Body of pancreas (tissue), 4 donors: ENCODE results near the gene CABYR. TPM values are rescaled to one million over a fixed set of nuclear protein-coding genes. Genes with fewer than 3 reads are reported as not detected.

Source experiments
- ATAC-seq: fragments of 150-250 bp; one replicate; pipeline ENCODE4 v1.9.1; 2016
- DNase-seq, 4 donors: peaks; one replicate each; pipeline ENCODE4 v3.0.0-alpha.2; 2019
- H3K27ac ChIP-seq, 4 donors: fragments of 200-600 bp; sonication (generic); 1 replicate in 3 of 4; 2 replicates in 1 of 4; pipeline versions ENCODE4 v1.5.1 to v1.6.1; 2016 to 2019; ENCODE audit warnings: mild to moderate bottlenecking in 1 of 4, mixed read lengths in 1 of 4, moderate library complexity in 1 of 4
- H3K27me3 ChIP-seq, 2 donors: fragments of 200-600 bp; sonication (generic); one replicate each; pipeline ENCODE4 v1.6.0; 2016; ENCODE audit warnings: mild to moderate bottlenecking in 1 of 2
- H3K36me3 ChIP-seq, 2 donors: fragments of 200-600 bp; sonication (generic); replicated peaks in 1 of 2; 2 replicates each; pipeline ENCODE4 v1.5.1; 2016; ENCODE audit warnings: low read depth in 2 of 2; ENCODE audit not compliant: insufficient read depth in 1 of 2
- H3K4me1 ChIP-seq: fragments of 200-600 bp; sonication (generic); one replicate; pipeline ENCODE4 v1.6.0; 2016
- H3K4me3 ChIP-seq, 2 donors: fragments of 200-600 bp; sonication (generic); 1 replicate in 1 of 2; 2 replicates in 1 of 2; pipeline ENCODE4 v1.5.1; 2016 to 2019
- H3K9me3 ChIP-seq, 3 donors: fragments of 200-600 bp; sonication (generic); 1 replicate in 2 of 3; 2 replicates in 1 of 3; pipeline ENCODE4 v1.5.1; 2016
- POLR2A ChIP-seq, 3 donors: fragments of 450-650 bp; IDR thresholded peaks; one replicate each; pipeline ENCODE4 v1.6.1; 2016; ENCODE audit warnings: antibody characterized with exemption in 3 of 3, mild to moderate bottlenecking in 2 of 3
- WGBS, 2 donors: methylation state at CpG; one replicate each; pipeline ENCODE4 v1.1.5; 2017; 5-methylcytosine and 5-hydroxymethylcytosine counted together
- intact Hi-C: fragments of 100-400 bp; cut with DNase I; formaldehyde crosslinking; loops from one replicate; pipeline ENCODE4 v1.15.1; 2023
- total RNA-seq, 2 donors: library from RNA; depleted of rRNA; stranded (reverse); fragments of >200 nt; gene quantifications; one replicate each; pipeline ENCODE4 v1.1.0, GENCODE V29; 2016
- TF ChIP-seq, protein P1 (sequence below), 7 experiments: fragments of 450-650 bp in 4 of 7; fragments of 200-600 bp in 3 of 7; sonication (generic) in 3 of 7; IDR thresholded peaks; one replicate each; pipeline ENCODE4 v1.5.1; 2016 to 2019; ENCODE audit warnings: antibody characterized with exemption in 7 of 7

Gene CABYR, protein sequence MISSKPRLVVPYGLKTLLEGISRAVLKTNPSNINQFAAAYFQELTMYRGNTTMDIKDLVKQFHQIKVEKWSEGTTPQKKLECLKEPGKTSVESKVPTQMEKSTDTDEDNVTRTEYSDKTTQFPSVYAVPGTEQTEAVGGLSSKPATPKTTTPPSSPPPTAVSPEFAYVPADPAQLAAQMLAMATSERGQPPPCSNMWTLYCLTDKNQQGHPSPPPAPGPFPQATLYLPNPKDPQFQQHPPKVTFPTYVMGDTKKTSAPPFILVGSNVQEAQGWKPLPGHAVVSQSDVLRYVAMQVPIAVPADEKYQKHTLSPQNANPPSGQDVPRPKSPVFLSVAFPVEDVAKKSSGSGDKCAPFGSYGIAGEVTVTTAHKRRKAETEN
- under 1 TPM in 1 of 2 donors, not detected in 1; 0.52 TPM for total RNA-seq

DNA sequence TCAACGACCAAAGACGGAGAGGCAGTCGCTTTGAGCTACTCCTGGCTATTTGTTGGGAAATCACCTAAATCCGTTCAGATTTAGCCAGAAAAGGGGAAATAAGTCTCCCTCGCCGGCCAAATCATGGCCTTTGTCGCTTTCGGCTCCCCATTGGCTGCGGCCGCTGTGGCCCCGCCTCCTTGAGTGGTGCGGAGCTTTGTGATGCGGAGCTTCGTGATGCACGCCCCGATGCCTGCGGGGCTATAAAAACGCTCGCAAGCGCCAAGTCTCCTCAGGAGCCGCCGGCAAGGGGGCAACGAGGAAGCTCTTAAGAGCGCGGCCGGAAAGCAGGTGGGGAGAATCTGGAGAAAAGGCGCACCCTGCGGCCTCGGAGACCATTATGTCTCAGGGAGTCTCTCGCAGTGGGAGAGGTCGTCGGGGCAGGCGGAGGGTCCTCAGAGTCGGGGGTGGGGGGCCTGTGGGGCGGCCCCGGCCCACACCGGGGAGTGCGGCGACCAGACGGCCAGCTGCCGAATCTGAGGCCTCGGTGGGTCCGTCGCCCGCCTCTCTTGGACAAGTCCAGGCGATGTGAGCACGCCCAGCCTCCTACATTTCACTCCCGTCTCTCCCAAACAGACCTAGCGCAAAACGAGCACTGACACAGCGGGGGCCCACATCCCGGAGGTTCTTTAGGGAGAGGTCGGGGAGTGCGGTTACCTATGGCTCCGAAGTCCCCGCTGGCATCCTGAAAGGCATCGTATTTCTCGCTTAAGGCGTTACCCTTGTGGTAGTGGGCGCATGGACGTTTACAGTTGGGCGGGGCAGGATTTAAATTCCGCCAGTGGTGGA is at the start of gene CABYR:
Gene CABYR (plus strand): TSS at position 274 of the 828 bp plus-strand sequence. CDS start 4,053 bp downstream, outside the sequence.
- ATAC-seq (peak; percentile 88), DNase-seq (peak; percentile 55 to 65 (median 57))
- TF ChIP-seq, protein P1, sequence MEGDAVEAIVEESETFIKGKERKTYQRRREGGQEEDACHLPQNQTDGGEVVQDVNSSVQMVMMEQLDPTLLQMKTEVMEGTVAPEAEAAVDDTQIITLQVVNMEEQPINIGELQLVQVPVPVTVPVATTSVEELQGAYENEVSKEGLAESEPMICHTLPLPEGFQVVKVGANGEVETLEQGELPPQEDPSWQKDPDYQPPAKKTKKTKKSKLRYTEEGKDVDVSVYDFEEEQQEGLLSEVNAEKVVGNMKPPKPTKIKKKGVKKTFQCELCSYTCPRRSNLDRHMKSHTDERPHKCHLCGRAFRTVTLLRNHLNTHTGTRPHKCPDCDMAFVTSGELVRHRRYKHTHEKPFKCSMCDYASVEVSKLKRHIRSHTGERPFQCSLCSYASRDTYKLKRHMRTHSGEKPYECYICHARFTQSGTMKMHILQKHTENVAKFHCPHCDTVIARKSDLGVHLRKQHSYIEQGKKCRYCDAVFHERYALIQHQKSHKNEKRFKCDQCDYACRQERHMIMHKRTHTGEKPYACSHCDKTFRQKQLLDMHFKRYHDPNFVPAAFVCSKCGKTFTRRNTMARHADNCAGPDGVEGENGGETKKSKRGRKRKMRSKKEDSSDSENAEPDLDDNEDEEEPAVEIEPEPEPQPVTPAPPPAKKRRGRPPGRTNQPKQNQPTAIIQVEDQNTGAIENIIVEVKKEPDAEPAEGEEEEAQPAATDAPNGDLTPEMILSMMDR (IDR thresholded peaks at IDR 0.05), result no peak
- peak in 2 of 3 donors; percentile 53 to 61 for TF ChIP-seq POLR2A (IDR thresholded peaks at IDR 0.05)
- H3K27me3 ChIP-seq, result no peaks in the 10 kb centered on the region
- H3K4me1 ChIP-seq, result peaks cover 16% of the 10 kb centered on the region
- WGBS, 2 donors, result 5% methylated on average over 35 to 63 of the region's 63 CpGs
- no peaks in the 10 kb centered on the region for H3K36me3 ChIP-seq
- no peaks in the 10 kb centered on the region for H3K9me3 ChIP-seq
- intact Hi-C loops, result no loop called here
- H3K27ac ChIP-seq, result peak within 1 kb of the TSS in 2 of 4 donors; percentile 12 to 16
- peak within 1 kb of the TSS in 1 of 2 donors; percentile 34 for H3K4me3 ChIP-seq

DNA sequence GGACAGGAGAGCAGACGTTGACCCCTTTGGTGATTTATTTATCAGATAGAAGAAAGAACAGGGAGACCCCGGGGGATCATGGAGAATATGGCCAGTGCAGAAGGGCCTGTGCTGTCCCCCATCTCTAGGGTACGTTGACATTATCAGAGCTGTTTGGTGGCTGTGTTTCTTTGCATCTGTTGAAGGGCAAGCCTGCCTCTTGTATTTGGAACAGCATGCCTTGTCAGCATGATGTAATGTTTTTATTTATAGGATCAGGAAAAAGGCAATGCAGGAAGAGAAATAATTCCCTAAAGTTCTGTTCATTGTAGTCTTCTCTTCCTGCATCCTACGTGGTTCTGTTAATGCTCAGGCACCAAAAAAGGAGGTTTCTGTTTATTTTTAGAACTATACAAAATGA is 49.8 kb upstream of the CABYR start:
- no peak overlapping the region for H3K4me3 ChIP-seq
- H3K27ac ChIP-seq, result no peak overlapping the region
- H3K9me3 ChIP-seq, result no peaks in the 10 kb centered on the region
- 58 to 66% methylated on average over 4 of the region's 4 CpGs for WGBS, 2 donors
- peak; percentile 30 for ATAC-seq
- DNase-seq, result no peak
- intact Hi-C loops, result no loop called here
- no peaks in the 10 kb centered on the region for H3K36me3 ChIP-seq
- no peaks in the 10 kb centered on the region for H3K4me1 ChIP-seq
- no peaks in the 10 kb centered on the region for H3K27me3 ChIP-seq
- TF ChIP-seq POLR2A (IDR thresholded peaks at IDR 0.05), result no peak
- TF ChIP-seq, protein P1 (IDR thresholded peaks at IDR 0.05), result no peak

DNA sequence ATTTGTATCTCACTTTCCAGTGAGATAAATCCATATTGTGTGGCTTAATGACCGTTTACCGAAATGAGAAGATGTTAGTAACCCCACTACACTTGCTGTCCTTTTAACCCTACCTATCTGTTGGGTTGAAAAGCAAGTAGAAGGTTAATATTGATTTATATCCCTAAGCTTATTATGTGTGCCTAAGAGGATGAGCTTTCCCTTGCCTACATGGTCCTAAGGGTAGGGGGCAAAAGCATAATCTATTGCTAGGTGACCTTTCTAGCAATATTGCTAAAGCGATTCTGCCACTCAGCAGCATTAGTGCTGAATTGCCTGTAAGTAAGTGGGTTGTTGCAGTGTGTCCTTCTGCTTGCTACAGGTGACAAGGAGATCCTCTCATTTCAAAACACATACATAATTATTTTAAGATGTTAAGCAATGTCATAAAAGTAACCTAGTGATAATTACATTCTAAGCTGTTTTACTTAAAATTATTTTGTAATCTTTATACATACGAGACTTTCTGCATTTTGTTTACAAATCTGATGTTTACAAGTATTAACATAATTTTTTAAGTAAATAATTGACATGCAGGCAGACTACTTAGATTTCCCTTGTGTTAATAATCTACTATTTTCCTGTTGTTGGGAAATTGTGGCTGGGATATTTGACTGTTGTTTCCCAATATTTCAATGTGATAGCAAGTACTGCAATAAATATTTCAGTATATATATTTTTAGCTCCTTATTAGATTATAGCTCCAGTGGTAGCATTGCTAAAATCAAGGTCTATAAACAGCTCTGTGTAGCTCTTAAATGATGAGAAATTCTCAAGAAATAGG is 49.1 kb upstream of the CABYR start:
- Histone ChIP-seq H3K36me3 (no peaks in the 10 kb centered on the region), H3K4me1 (no peaks in the 10 kb centered on the region), H3K27ac (no peak overlapping the region), H3K4me3 (no peak overlapping the region), H3K9me3 (no peaks in the 10 kb centered on the region), H3K27me3 (no peaks in the 10 kb centered on the region)
- WGBS, 2 donors, result 64 to 66% methylated on average over 4 of the region's 4 CpGs
- ATAC-seq (no peak), DNase-seq (no peak)
- intact Hi-C loops, result no loop called here
- TF ChIP-seq, protein P1 (IDR thresholded peaks at IDR 0.05), result no peak
- TF ChIP-seq POLR2A (IDR thresholded peaks at IDR 0.05), result no peak

DNA sequence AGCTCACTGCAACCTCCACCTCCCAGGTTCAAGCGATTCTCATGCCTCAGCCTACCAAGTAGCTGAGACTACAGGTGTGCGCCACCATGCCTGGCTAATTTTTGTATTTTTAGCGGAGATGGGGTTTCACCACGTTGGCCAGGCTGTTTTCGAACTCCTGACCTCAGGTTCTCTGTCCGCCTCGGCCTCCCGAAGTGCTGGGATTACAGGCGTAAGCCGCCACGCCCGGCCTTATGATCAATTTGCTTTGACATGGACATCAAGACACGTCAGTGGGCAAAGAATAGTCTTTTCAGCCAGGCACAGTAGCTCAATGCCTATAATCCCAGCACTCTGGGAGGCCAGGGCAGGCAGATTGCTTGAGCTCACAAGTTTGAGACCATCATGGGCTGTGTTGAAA is 48.0 kb upstream of the CABYR start:
- Histone ChIP-seq H3K36me3 (no peaks in the 10 kb centered on the region), H3K9me3 (no peaks in the 10 kb centered on the region), H3K4me1 (no peaks in the 10 kb centered on the region), H3K27ac (no peak overlapping the region), H3K4me3 (no peak overlapping the region), H3K27me3 (no peaks in the 10 kb centered on the region)
- intact Hi-C loops, result no loop called here
- TF ChIP-seq, protein P1 (IDR thresholded peaks at IDR 0.05), result no peak
- no peak for TF ChIP-seq POLR2A (IDR thresholded peaks at IDR 0.05)
- 93 to 96% methylated on average over 10 to 13 of the region's 13 CpGs for WGBS, 2 donors
- ATAC-seq (no peak), DNase-seq (no peak)
